Activated naive CD8-positive, alpha-beta T cell treated with anti-CD3 and anti-CD28 coated beads, Interleukin-2, amount 10 ng/mL, durations not matched to agents 7 days and 5 days (primary cell): ENCODE measurements around the gene TRANK1. TPM values are rescaled to one million over a fixed set of nuclear protein-coding genes. Genes with fewer than 3 reads are reported as not detected.
"Not testable (repeated sequence)": the region's sequence is repeated elsewhere in the genome, so short reads cannot be mapped to it uniquely, and the experiment has no call there.

Source experiments
- ATAC-seq: fragments of 150-1000 bp; cut with Tn5 transposase; one replicate; pipeline ENCODE4 v1.10.0; 2021; ENCODE audit warnings: low read depth, moderate library complexity
- POLR2A ChIA-PET: fragments of 350-600 bp; sonication (Branson Sonifier 250); formaldehyde crosslinking; loops from one replicate; lab custom pipeline; 2021; ENCODE audit warnings: antibody characterized with exemption; lab: Charles Lee
- DNase-seq: peaks from one replicate; pipeline ENCODE4 v3.0.0; 2021
- H3K27ac Mint-ChIP-seq: one replicate; pipeline ENCODE4 v1.8.0; 2022; ENCODE audit warnings: mild to moderate bottlenecking, mixed read lengths
- H3K27me3 Mint-ChIP-seq: one replicate; pipeline ENCODE4 v1.8.0; 2022; ENCODE audit warnings: mild to moderate bottlenecking, moderate library complexity, mixed read lengths
- H3K36me3 Mint-ChIP-seq: one replicate; pipeline ENCODE4 v1.8.0; 2021; ENCODE audit warnings: mild to moderate bottlenecking, mixed read lengths
- H3K4me1 Mint-ChIP-seq: one replicate; pipeline ENCODE4 v1.8.0; 2021; ENCODE audit warnings: mixed read lengths
- H3K4me3 Mint-ChIP-seq: one replicate; pipeline ENCODE4 v1.8.0; 2022; ENCODE audit warnings: mild to moderate bottlenecking, moderate library complexity, mixed read lengths
- H3K9me3 Mint-ChIP-seq: one replicate; pipeline ENCODE4 v1.8.0; 2021; ENCODE audit warnings: mixed read lengths
- total RNA-seq, 2 experiments: library from RNA; stranded (reverse); gene quantifications; one replicate each; pipeline ENCODE4 v1.2.3, GENCODE V29; 2021

The TRANK1 gene
- total RNA-seq, 2 experiments from 2014 or later, result 99.6 to 102 TPM

DNA sequence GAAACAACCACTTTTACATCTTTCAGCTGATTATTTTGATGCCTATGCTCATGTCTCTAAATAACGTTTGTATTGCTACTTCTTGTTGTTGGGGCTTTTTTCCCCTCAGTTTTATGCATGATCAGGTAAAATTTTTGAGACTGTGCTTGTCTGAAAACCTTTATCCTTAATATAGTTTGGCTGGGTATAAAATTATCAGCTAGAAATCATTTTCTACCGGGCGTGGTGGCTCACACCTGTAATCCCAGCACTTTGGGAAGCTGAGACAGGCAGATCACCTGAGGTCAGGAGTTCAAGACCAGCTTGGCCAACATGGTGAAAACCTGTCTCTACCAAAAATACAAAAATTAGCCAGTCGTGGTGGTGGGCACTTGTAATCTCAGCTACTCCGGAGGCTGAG lies 3.0 kb upstream of the TRANK1 start:
- Mint-ChIP-seq H3K9me3 (peaks cover 14% of the 10 kb centered on the region), H3K36me3 (peaks cover 17% of the 10 kb centered on the region), H3K4me1 (peaks cover 11% of the 10 kb centered on the region)
- H3K27me3 Mint-ChIP-seq, DNase-seq, H3K4me3 Mint-ChIP-seq, H3K27ac Mint-ChIP-seq, ATAC-seq: not testable (repeated sequence)
- POLR2A ChIA-PET, result interaction anchor here (1.0 kb wide), 1 partner anchor 25 kb away, joined by 3 read pairs; no protein-coding TSS in a partner anchor

DNA sequence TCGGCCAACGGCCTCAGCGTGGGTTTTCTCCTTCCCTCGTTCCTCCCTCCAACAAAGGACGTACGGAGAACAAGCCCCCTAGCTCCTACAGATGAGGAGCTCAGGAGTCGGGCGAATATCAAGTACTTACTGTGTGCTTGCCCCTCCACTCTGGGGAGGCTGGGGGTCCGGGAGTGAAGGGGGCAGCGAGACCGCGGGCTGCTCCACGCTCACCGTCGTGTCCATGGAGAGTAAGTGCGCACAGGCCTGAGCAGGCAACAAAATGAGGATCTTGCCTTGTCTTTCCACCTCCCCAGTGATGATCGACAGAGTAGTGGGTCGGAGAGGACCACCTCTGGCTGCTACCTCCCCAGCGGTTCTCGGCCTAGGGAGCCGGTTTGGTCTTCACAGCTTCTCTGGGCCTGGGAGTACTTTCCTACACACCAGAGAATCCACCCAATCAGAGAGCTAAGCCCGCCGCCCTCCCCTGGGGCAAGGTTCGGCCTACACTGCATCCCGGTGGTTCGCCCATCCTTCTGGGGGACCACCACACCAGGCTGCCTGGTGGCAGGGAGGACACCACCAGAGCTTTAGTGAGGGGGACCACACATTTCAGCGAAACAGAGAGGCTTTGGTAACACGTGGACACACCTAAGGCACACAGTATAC lies 603 bp upstream of the TRANK1 start:
- DNase-seq, result peak; percentile 29
- peaks cover 2% of the 10 kb centered on the region for H3K27me3 Mint-ChIP-seq
- peaks cover 14% of the 10 kb centered on the region for H3K9me3 Mint-ChIP-seq
- POLR2A ChIA-PET, result interaction anchor here (1.3 to 1.8 kb wide), 8 partner anchors 12 to 71 kb away, joined by 4 to 14 read pairs (median 6); partner anchors contain the start of genes EPM2AIP1 and MLH1
- peak overlapping the region; percentile 79 for H3K4me3 Mint-ChIP-seq
- peaks cover 13% of the 10 kb centered on the region for H3K4me1 Mint-ChIP-seq
- ATAC-seq, result no peak
- H3K36me3 Mint-ChIP-seq, result peaks cover 17% of the 10 kb centered on the region
- H3K27ac Mint-ChIP-seq, result peak overlapping the region; percentile 77

DNA sequence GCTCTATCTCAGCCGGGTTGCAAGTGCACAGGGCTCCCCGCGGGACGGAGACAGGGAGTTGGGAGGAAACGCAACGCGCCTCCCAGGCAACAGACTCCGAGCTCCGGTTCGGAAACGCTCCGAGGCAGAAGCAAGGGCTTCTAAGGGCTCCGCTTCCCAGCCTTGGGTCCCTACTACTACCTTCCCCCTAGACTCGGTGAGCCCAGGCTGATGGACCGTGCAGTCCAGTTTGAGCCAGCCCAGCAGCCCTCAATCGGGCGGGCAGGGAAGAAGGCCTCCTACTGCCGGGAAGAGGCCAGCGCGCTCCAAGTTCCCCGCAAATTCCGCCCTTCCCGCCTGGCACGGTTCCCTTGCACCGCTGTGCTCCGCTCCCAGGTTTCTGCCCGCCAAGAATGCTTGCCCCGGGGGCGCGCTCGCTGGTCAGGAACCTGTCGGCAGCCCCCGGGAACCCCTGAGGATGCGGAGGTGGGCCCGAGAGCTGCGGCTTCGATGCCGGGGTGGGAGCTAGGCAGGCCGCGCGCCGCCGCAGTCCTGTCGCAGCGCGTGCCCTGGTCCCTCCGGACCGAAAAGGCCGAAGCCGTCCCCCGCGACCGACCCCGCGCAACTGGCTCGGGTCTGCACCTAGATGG lies 728 bp downstream of the TRANK1 start:
- DNase-seq (peak; percentile 69), ATAC-seq (peak; percentile 37)
- Mint-ChIP-seq H3K4me3 (peak overlapping the region; percentile 81), H3K27me3 (peaks cover 2% of the 10 kb centered on the region), H3K27ac (peak overlapping the region; percentile 45), H3K9me3 (peaks cover 12% of the 10 kb centered on the region), H3K4me1 (peaks cover 13% of the 10 kb centered on the region), H3K36me3 (peaks cover 14% of the 10 kb centered on the region)
- POLR2A ChIA-PET, result interaction anchor here (1.0 to 1.8 kb wide), 12 partner anchors 9 to 70 kb away, joined by 3 to 14 read pairs (median 6); partner anchors contain the start of genes EPM2AIP1 and MLH1

DNA sequence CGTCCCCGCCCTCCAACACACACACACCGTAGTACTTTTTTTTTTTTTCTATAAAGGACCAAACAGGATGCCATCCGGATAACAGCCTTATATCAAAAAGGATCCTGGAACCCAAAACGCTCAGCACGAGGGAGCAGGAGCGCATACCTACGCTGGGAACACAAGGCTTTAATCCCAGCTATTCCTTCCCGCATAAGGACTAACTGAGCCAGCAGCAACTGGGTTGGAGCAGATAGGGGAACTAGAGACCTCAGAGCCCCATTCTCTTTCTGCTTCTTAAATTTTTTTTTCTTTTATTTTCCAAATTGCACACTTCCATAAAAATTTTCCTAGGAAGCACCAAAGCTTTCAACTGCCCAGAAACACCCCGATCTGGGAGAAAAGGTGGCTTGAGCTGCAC lies 1.3 kb downstream of the TRANK1 start:
- H3K4me3 Mint-ChIP-seq, result peak overlapping the region; percentile 81
- POLR2A ChIA-PET, result interaction anchor here (1.0 to 1.8 kb wide), 11 partner anchors 8 to 69 kb away, joined by 3 to 14 read pairs (median 6); partner anchors contain the start of genes EPM2AIP1 and MLH1

DNA sequence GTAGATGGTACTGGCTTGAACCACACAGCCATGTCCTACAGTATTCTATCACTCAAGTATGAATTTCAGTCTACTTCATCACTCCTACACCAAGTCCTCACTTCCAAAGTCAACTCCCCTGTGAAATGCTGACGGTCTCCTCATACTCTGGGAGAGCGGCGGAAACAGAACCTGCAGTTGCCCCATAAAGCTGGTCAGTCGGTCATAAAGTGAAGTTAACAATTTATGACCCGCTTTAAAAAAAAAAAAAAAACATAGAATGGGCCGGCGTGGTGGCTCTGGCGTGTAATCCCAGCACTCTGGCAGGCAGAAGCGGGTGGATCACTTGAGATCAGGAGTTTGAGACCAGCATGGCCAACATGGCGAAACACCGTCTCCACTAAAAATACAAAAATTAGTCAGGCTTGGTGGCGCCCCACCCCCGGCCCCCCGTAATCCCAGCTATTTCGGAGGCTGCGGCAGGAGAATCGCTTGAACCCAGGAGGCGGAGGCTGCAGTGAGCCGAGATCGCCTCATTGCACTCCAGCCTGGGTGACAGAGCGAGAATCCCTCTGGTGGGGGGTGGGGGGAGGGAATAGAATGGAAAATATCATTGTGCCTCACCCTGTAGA lies 2.1 kb downstream of the TRANK1 start:
- peaks cover 9% of the 10 kb centered on the region for H3K36me3 Mint-ChIP-seq
- H3K27ac Mint-ChIP-seq, result no peak overlapping the region
- peaks cover 13% of the 10 kb centered on the region for H3K4me1 Mint-ChIP-seq
- DNase-seq (no peak), ATAC-seq (no peak)
- POLR2A ChIA-PET, result interaction anchor here (0.6 to 1.0 kb wide), 3 partner anchors 8 to 38 kb away, joined by 3 to 8 read pairs (median 3); no protein-coding TSS in a partner anchor
- H3K4me3 Mint-ChIP-seq, result no peak overlapping the region
- peaks cover 6% of the 10 kb centered on the region for H3K9me3 Mint-ChIP-seq
- peaks cover 2% of the 10 kb centered on the region for H3K27me3 Mint-ChIP-seq

More for the DNA sequence above, 1.3 kb downstream of the TRANK1 start:
- Mint-ChIP-seq H3K36me3 (peaks cover 13% of the 10 kb centered on the region), H3K4me1 (peaks cover 13% of the 10 kb centered on the region), H3K9me3 (peaks cover 11% of the 10 kb centered on the region), H3K27me3 (peaks cover 2% of the 10 kb centered on the region), H3K27ac (no peak overlapping the region)
- DNase-seq (no peak), ATAC-seq (no peak)

DNA sequence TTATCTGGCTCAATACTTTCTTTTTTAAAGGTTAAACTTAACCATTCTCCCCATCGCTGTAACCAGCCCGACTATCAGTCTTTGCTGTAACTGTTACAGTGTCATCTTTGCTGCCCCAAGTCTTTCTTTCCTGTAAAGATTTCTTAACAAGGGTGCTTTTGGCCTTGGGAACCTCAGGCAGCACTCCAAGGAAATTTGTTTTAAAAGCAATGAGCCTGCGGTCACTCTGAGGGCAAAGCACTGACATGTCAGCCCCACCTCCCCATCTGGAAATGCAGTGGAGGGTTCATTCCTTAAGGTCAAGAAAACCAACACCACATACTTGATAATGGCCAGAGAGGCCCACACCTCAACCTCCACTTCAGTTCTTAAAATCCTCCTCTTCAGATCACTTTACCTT lies 3.2 kb downstream of the TRANK1 start:
- H3K27me3 Mint-ChIP-seq, result peaks cover 2% of the 10 kb centered on the region
- H3K4me3 Mint-ChIP-seq, result no peak overlapping the region
- peaks cover 11% of the 10 kb centered on the region for H3K4me1 Mint-ChIP-seq
- POLR2A ChIA-PET, result no interaction called here
- DNase-seq, result no peak
- no peak overlapping the region for H3K27ac Mint-ChIP-seq
- peaks cover 3% of the 10 kb centered on the region for H3K9me3 Mint-ChIP-seq
- H3K36me3 Mint-ChIP-seq, result peaks cover 3% of the 10 kb centered on the region
- no peak for ATAC-seq

DNA sequence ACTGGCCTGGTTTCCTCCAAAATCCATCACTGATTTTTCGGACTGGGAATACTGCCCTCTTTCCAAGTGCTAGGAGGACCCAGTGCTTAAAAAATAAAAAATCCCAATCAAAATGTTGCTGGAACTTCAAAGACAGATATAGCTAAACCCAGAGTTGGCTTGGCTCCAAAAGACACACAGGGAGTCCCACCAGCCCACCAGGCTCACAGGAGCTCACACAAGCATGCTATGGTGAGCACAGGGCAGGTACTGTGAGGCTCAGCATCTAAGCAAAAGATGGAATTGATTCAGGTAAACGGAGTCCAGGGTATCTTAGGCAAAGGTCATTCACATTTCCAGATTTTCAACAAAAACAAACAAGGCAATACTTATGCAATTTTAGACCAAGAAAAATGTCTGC lies 3.7 kb downstream of the TRANK1 start:
- H3K36me3 Mint-ChIP-seq, result peaks cover 3% of the 10 kb centered on the region
- H3K4me3 Mint-ChIP-seq, result no peak overlapping the region
- DNase-seq (no peak), ATAC-seq (no peak)
- H3K27me3 Mint-ChIP-seq, result peaks cover 2% of the 10 kb centered on the region
- POLR2A ChIA-PET, result no interaction called here
- no peak overlapping the region for H3K27ac Mint-ChIP-seq
- H3K9me3 Mint-ChIP-seq, result peaks cover 3% of the 10 kb centered on the region
- peaks cover 10% of the 10 kb centered on the region for H3K4me1 Mint-ChIP-seq

DNA sequence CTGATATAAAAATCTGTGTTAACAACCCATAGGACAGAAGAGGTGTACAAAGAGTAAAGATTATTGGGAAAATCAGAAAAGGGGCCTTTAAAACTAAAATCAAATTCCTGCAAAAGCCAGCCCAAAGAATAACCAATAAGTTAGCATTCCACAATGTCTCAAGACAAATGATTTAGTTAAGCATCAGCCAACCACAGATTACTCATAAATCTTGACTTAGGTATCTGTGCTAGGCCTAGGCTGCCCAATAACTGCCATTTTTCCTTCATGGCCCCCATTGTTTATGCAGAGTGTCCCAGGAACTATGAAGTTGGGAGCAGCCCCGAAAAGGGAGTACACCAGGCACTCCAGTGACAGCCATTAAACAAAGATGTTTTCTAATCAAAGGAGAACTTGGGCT lies 7.4 kb downstream of the TRANK1 start:
- H3K4me1 Mint-ChIP-seq, result no peaks in the 10 kb centered on the region
- H3K36me3 Mint-ChIP-seq, result no peaks in the 10 kb centered on the region
- no peak for ATAC-seq
- H3K27me3 Mint-ChIP-seq, result peaks cover under 1% of the 10 kb centered on the region
- H3K9me3 Mint-ChIP-seq, result no peaks in the 10 kb centered on the region
- POLR2A ChIA-PET, result interaction anchor here (0.7 kb wide), 1 partner anchor 15 kb away, joined by 3 read pairs; no protein-coding TSS in a partner anchor
- H3K4me3 Mint-ChIP-seq, result no peak overlapping the region
- no peak overlapping the region for H3K27ac Mint-ChIP-seq
- no peak for DNase-seq

DNA sequence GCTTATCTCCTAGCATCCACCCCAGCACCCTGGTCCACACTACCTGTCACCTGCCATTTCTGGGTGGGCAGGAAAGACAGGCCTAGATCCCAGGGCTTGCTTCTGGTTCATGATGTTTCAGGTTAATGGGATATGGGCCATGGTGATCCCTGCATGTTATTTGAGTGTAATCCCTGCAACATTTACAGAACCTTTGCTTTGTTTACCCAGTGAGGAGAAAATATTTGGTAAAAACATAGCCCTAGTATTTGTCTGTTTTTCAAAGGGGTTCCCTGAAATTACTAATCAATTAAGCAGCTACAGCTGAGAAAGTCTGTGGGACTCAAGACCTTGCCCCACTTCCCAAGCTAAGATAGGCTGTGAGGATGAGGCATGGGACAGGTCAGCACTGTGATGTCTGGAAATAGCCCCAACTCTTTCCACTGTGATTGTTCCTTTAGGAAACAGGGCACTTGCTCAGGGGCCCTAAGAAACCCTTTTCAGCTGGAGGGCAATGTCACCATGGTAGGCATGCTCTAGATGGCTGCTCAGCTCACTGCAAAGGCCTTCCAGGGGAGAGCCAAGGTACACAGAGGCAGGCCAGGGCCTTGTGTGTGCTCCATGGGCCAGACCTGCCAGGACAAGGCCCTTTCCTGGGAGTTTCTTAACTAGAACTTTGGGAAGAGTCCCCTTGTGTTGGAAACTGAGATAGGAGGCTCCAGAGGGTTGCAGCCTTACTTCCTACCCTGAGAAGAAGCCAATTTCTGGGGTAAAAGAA lies 11.1 kb downstream of the TRANK1 start:
- no peak overlapping the region for H3K4me3 Mint-ChIP-seq
- H3K27ac Mint-ChIP-seq, result no peak overlapping the region
- H3K9me3 Mint-ChIP-seq, result peaks cover 1% of the 10 kb centered on the region
- H3K36me3 Mint-ChIP-seq, result peaks cover 1% of the 10 kb centered on the region
- POLR2A ChIA-PET, result interaction anchor here (0.6 to 2.0 kb wide), 2 partner anchors 11 to 298 kb away, joined by 6 to 7 read pairs; partner anchors contain the start of gene TRANK1
- no peaks in the 10 kb centered on the region for H3K27me3 Mint-ChIP-seq
- no peaks in the 10 kb centered on the region for H3K4me1 Mint-ChIP-seq
- DNase-seq, result no peak
- no peak for ATAC-seq

DNA sequence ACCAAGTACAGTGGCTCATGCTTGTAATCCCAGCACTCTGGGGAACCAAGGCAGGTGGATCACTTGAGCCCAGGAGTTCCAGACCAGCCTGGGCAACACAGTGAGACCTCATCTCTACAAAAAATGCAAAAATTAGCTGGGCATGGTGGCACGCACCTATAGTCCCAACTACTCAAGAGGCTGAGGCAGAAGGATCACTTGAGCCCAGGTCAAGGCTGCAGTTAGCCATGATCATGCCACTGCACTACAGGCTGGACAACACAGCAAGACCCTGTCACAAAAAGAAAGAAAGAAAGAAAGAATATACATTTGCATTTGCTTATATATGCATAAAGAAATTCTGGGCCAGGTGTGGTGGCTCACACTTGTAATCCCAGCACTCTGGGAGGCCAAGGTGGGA lies 13.4 kb downstream of the TRANK1 start:
- H3K27ac Mint-ChIP-seq, DNase-seq, H3K27me3 Mint-ChIP-seq, ATAC-seq, H3K4me1 Mint-ChIP-seq, H3K36me3 Mint-ChIP-seq, H3K4me3 Mint-ChIP-seq, POLR2A ChIA-PET, H3K9me3 Mint-ChIP-seq: not testable (repeated sequence)

DNA sequence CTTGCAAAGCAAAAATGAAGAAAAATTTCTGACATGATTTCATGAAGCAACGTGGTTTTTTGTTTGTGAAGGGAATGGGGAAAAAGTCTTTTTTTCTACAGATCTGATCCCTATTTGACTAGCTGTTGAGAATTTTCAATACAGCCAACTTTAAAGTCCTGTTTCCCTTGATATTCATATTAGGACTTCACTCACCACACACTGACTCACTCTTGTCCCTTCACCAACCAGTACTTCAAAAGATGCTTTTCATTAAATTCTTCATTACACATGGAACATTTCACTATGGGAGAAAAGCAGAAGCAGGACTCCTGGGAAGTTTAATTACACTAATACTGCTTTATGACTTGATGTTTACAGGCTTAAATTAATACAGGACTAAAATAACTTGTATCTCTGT lies 16.6 kb downstream of the TRANK1 start:
- no peak for DNase-seq
- POLR2A ChIA-PET, result no interaction called here
- no peak for ATAC-seq
- H3K9me3 Mint-ChIP-seq, result peaks cover 1% of the 10 kb centered on the region
- H3K36me3 Mint-ChIP-seq, result peaks cover 9% of the 10 kb centered on the region
- H3K27ac Mint-ChIP-seq, result no peak overlapping the region
- H3K4me3 Mint-ChIP-seq, result no peak overlapping the region
- peaks cover 4% of the 10 kb centered on the region for H3K4me1 Mint-ChIP-seq
- H3K27me3 Mint-ChIP-seq, result no peaks in the 10 kb centered on the region

DNA sequence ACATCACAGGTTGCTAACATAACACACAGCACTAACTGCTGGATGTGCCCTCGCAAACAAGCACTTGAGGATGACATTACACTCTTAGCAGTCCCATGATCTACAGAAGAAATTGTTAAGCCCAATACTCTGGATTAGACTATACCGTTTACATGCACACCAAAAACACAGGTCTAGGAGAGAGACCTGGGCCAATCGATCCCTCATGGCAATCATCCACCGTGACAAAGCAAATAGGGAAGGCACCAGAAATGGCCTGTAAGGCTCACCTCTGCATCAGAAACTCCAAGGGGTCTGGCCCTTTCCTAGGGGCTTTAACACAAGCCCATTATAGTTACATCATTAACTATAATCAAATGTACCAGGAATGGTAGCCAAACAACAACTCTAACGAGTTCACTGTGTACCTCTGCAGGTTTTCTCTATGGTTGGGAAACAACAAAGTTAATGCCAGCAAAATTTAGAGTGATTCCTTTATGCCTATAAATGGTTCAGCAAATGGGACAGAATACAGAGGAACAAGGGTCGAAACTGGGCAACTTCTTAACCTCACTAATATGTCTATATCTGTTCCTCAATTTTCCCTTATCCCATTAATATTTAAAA lies 18.5 kb downstream of the TRANK1 start:
- no peak overlapping the region for H3K27ac Mint-ChIP-seq
- POLR2A ChIA-PET, result interaction anchor here (0.9 kb wide), 1 partner anchor 17 kb away, joined by 4 read pairs; no protein-coding TSS in a partner anchor

More for the DNA sequence above, 18.5 kb downstream of the TRANK1 start:
- ATAC-seq (no peak), DNase-seq (no peak)
- Mint-ChIP-seq H3K27me3 (no peaks in the 10 kb centered on the region), H3K36me3 (peaks cover 13% of the 10 kb centered on the region), H3K4me3 (no peak overlapping the region), H3K4me1 (peaks cover 7% of the 10 kb centered on the region), H3K9me3 (peaks cover 5% of the 10 kb centered on the region)
